ENCODE results near the gene APBB2.

APBB2 gene

DNA sequence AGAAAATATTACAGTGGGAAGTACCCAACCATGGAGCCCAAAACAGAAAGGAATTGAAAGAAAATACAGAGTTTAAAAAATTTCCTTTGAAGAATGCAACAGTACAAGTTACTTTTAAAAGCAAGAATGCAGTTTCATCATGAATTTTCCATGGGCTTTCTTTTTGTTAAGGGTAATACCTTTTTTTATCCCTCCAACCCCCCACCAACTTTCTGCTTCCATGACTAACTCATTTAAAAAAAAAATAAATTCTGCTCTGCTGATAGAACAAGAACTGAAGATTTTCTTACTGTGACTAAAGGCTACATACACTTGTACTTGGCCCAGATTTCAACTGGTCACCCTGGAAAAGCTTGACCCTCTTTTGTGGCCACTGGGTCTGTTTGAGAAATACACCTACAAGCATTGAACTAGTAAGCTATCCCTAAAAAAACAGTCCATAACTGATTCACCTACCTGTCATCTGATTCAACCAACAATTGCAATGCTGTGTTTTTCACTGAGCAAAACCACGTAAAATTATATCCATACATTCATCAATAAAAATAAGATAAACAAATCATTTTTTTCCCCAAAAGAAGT is 250.4 kb downstream of the APBB2 start:
- DNase-seq = no peak

DNA sequence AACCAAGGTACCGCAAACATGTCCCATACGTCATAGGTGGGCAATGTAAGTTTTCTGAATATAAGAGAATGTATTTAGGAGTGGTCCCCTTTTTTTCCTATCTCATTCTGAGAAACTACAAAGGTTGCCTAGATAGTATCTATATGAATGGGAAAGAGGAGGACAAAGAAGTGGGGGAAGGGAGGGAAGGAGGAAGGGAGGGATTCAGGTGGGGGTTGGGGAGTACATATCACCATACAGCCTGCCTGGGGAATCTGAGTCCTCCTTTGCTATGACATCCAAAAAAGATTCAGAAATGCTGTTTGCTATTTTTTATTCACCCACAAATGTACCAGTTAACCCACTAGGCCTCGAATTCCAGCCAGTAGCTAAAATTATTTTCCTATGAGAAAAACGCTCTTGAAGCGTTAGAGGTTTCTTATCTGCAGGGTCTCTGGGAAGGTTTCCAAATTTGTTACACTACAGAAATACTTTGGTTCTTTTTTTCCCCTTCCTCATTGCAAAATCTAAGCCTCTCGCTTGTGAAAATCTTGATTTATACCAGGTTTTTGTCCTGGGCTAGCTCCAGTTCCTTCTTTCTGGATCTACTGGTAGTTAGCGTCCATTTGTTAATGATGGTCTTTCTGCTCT is 251.7 kb downstream of the APBB2 start:
- DNase-seq = no peak

DNA sequence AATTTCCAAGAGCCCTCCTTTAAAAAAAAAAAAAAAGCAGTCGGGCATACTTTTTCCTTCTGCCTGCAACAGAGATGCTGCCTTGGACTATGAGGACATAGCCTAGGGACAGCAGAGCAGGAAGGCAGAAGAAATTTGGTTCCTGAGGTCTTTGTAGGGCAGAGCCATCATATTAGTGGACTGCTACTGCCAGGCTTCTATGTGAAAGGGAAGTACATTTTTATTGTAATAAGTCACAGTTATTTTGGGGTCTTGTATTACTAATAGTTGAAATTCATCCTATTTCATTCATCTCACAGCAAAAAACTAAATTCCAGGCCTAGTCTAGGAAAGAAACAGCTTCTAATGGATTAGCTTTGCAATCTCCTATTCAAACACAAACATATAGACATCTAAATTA is 253.4 kb downstream of the APBB2 start:
- DNase-seq = no peak

GRCh38 chr4:40957281-40957680 is 257.1 kb downstream of the APBB2 start:
- no peak for DNase-seq

GRCh38 chr4:40956721-40957255 is 257.6 kb downstream of the APBB2 start:
- DNase-seq = no peak

GRCh38 chr4:40954088-40954668 is 260.2 kb downstream of the APBB2 start:
- DNase-seq = peak; percentile 10 to 16

GRCh38 chr4:40953283-40954087 is 260.9 kb downstream of the APBB2 start:
- DNase-seq = peak; percentile 5 to 16

DNA sequence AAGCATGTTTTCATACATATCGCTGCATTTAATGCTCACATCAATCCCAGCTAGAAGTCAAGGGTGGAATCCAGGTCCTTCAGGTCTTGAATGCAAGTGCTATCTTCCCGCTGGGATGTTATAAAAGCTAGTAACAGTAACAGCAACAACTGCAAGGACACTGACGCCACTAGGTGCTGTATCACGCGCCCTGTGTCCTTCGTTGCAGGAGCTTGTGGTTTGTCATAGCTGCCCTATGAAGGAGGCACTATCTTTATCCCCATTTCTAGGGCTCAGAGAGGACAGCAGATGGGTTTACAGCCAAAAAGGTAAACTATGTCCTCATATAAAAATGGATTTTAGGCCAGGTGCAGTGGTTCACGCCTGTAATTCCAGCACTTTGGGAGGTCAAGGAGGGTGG is 261.7 kb downstream of the APBB2 start:
- DNase-seq = no peak

DNA sequence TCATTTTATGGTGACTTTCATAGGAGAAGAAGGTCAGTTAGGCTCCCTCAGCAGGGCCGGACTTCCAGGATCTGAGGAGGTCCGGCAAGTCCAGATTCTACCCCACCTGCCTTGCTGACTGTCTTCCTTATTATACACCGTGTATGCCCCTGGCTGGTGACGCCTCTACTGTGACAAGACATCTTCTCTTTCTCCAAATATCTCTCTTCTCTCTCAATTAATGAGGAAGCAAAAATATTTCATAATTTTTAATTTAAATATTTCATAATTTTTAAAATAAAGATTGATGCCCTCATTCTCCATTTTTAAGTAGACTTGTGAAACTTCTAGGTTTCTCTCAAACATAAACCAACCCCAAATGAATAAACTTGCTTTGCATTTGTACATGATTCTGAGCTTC is 262.1 kb downstream of the APBB2 start:
- DNase-seq = no peak

DNA sequence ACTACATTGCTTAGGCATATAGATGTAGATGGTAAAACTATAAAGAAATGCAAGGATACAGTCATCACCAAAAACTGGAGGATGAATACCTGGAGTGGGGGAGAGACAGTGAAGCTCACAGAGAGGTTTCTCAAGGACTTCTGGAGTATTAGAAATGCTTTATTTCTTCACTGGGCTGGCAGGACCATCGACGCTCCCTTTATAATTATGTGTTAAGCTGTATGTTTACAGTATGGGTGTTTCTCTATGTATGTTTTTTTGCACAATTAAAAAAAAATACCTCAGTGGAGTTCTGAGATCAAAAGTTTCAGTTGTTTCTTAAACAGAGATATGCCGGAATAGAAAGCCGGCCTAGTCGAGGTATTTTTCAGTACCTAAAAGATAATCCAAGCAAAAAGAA is 263.3 kb downstream of the APBB2 start:
- DNase-seq = no peak

DNA sequence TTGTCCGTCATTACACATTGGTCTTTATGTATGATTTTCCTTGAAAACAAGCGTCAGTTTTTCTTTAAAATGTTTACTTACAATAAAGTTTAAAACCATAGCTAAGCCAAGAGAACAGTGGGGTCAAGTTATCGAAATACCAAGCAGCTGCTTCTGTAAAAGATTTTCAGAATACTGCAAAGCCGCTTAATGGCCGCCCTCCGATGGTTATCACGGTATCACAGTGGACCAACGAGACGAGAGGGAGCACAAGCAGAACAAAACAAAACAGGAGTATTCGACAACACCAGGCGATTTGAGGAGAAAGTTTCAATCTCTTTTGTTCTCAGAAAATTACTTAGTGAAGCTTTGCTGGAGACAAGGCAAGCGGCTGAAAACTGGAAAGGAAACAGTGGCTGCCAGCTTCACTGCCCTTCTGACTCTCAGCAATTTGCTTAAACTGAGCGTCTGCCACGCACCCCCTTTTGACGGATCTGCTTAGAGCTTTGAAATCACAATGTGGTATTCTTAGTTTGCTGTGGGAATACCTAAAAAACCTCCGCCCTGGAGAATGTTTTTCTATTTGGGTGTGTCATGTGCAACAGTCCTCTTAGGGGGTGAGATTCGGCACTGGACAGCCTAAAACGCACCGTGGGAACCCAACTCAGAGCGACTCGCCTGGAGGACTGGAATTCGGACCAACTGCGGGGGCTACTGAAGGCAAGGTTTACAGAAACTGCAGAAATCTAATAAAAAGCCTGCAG is 264.8 kb downstream of the APBB2 start:
- no peak for DNase-seq

GRCh38 chr4:40948014-40948413 is 266.3 kb downstream of the APBB2 start:
- DNase-seq = no peak

GRCh38 chr4:40946652-40947051 is 267.7 kb downstream of the APBB2 start:
- DNase-seq = no peak

GRCh38 chr4:40940756-40941155 is 273.6 kb downstream of the APBB2 start:
- no peak for DNase-seq

- no peak for DNase-seq
Measured at GRCh38 chr4:40940317-40940741, 274.0 kb downstream of the APBB2 start.

DNA sequence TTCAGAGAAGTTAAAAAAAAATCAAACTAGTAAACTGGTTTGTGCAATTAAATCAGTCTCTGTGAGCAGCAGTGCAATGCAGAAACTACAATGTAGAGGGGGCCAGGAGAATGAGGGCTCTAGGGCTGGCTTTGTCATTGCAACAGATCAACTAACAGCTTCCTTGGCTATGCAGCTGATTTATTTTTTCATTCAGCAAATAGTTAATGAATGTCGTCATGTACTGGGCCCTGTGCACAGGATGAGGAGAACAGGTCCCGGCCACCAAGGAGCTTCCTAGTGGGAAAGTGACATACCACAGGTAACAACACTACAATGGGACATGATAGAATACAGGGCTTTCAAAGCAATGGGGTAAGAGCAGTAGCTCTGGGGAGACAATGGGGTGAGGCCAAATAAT is 274.5 kb downstream of the APBB2 start:
- no peak for DNase-seq

GRCh38 chr4:40938337-40938736 is 276.0 kb downstream of the APBB2 start:
- no peak for DNase-seq

DNA sequence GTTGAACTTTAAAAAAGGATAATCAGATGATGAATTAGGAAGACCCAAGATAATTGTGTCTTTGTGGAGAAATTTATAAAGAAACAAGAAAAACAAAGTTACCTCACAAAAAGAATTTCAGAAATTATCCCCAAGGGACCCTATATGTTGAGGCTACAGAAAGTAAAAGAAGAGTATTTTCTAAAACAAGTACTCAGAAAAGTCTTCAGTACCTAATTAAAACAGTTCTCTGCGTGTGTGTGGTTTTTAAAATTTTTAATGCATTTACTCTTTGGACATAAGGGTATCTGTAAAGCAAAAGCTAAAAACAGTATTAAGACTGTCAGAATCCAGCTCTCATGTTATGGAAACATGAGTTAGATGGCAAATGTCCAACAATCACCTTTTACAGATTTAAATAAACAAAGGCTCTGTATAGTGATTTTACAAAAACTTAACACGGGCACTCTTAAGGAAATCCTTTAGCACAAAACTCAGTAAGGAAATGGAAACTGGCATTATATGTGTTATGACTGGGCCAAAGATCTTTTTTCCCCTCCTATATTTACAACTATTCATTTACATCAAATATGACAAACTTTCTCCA is 277.1 kb downstream of the APBB2 start:
- no peak for DNase-seq

GRCh38 chr4:40934676-40935075 is 279.7 kb downstream of the APBB2 start:
- DNase-seq = no peak

- no peak for DNase-seq
Measured at GRCh38 chr4:40933272-40934053, 280.9 kb downstream of the APBB2 start.

DNA sequence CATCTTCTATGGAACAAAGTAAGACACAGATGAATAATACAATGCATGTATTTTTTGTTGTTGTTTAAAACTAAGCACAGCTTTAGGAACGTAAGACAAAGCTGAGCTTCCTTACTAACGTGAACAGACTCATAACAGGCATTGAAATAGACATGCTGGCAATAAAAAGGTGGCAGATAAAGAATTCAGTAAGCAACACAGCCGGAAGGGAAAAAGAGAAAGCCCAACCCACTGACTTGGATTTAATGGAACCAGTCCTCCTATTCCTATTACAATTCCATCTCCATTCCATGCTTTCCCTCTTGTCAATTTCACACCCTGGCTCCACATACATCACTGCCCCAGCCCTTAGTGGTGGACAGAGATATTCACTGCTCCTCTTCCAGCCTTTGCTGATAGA is 282.5 kb downstream of the APBB2 start:
- DNase-seq = no peak

GRCh38 chr4:40931238-40931637 is 283.1 kb downstream of the APBB2 start:
- no peak for DNase-seq
